Testis (tissue), 2 donors: Measurements from ENCODE around the gene TMEM244.

Source experiments
- POLR2A ChIP-seq: fragments of 450-650 bp; IDR thresholded peaks from one replicate; pipeline ENCODE4 v1.6.1; 2017; ENCODE audit warnings: antibody characterized with exemption, mild to moderate bottlenecking, moderate library complexity
- TF ChIP-seq, protein P1 (sequence below), 3 experiments: fragments of 450-650 bp in 2 of 3; fragments of 200-600 bp in 1 of 3; sonication (generic) in 1 of 3; IDR thresholded peaks; one replicate each; pipeline ENCODE4 v1.5.1; 2016 to 2019; ENCODE audit warnings: antibody characterized with exemption in 3 of 3, mild to moderate bottlenecking in 2 of 3, moderate library complexity in 1 of 3

DNA sequence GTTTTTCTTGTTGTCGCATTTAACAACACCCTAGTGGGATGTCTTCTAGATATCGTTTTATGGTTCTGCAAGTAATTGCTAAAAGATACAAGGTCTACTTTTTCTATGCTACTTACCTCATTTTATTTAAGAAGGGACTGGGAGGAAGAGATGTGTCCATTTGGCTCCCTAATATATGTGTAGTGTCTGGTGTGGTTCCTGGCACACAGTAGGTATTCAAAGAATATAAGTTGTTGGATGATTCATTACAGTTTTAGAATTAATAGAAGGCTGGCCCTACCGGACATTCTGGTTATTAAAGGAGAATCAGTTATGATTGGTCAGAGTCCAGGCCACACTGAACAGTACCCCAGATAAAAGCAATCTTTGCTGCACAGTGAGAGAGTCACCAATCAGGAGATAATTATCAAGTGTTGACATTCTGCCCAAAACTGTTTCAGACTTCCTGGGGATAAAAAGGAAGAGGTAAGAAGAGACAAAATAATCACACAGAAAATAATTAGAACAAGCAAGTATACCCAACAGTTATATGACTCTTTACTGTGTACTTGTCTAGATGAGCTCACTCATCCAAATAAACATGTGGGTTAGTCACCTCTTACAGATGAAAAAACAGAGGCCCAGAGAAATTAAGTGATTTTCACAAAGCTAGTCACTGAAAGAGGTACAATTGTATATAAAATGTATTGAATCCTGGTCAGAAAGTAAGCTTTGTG lies 7.0 kb downstream of the TMEM244 start:
- no peak for TF ChIP-seq POLR2A
- TF ChIP-seq, protein P1, sequence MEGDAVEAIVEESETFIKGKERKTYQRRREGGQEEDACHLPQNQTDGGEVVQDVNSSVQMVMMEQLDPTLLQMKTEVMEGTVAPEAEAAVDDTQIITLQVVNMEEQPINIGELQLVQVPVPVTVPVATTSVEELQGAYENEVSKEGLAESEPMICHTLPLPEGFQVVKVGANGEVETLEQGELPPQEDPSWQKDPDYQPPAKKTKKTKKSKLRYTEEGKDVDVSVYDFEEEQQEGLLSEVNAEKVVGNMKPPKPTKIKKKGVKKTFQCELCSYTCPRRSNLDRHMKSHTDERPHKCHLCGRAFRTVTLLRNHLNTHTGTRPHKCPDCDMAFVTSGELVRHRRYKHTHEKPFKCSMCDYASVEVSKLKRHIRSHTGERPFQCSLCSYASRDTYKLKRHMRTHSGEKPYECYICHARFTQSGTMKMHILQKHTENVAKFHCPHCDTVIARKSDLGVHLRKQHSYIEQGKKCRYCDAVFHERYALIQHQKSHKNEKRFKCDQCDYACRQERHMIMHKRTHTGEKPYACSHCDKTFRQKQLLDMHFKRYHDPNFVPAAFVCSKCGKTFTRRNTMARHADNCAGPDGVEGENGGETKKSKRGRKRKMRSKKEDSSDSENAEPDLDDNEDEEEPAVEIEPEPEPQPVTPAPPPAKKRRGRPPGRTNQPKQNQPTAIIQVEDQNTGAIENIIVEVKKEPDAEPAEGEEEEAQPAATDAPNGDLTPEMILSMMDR (IDR thresholded peaks at IDR 0.05), result no peak
